Measurements from ENCODE around the gene RAPGEF2.

GRCh38 chr4:159264057-159264456 is 161.2 kb downstream of the RAPGEF2 start:
- no peak for TF ChIP-seq POLR2A (IDR thresholded peaks at IDR 0.05; ENCODE audit: extremely low read depth, insufficient read length)
- no peak for TF ChIP-seq CTCF (IDR thresholded peaks at IDR 0.05; ENCODE audit: low read depth, low read length)
- TF ChIP-seq MAX (IDR thresholded peaks at IDR 0.05; ENCODE audit: low read depth, low read length): no peak
- no peak for TF ChIP-seq MYC (IDR thresholded peaks at IDR 0.05; ENCODE audit: low read depth, low read length)

Data from NB4 (cell line).